ENCODE measurements around the gene ARID4B.
A peak's percentile ranks its signal among the peaks of the same experiment; 100 is the strongest.

ARID4B gene

GRCh38 chr1:235128456-235129328 lies 199.3 kb downstream of the ARID4B start, which contains the start of gene TOMM20:
Gene TOMM20, minus strand, starts transcription at chr1:235128837. Its CDS starts 122 bp downstream, at chr1:235128715.
- DNase-seq (ENCODE audit: low spot score), result peak; percentile 100

GRCh38 chr1:235127732-235128455 lies 200.1 kb downstream of the ARID4B start:
- peak; percentile 31 for DNase-seq (ENCODE audit: low spot score)

GRCh38 chr1:235127203-235127602 lies 200.8 kb downstream of the ARID4B start:
- no peak for DNase-seq (ENCODE audit: low spot score)

- DNase-seq (ENCODE audit: low spot score), result no peak
Measured at GRCh38 chr1:235124665-235125064, 203.3 kb downstream of the ARID4B start.

- DNase-seq (ENCODE audit: low spot score), result no peak
Measured at GRCh38 chr1:235124111-235124510, 203.9 kb downstream of the ARID4B start.

GRCh38 chr1:235122348-235122747 lies 205.6 kb downstream of the ARID4B start:
- no peak for DNase-seq (ENCODE audit: low spot score)

All from kidney capillary endothelial cell (primary cell).